Epithelial cell of proximal tubule (primary cell): ENCODE data around the gene SSH2. TPM values are rescaled to one million over a fixed set of nuclear protein-coding genes. Genes with fewer than 3 reads are reported as not detected.

Experiments used
- DNase-seq: peaks from one replicate; pipeline ENCODE4 v3.0.0-alpha.2; 2011; ENCODE audit warnings: low read depth
- H3K4me3 ChIP-seq: 2 replicates; pipeline ENCODE4 v1.5.1; 2011; ENCODE audit warnings: low read depth, mild to moderate bottlenecking, low read length
- total RNA-seq: library from RNA; depleted of rRNA; stranded (reverse); fragments of >200 nt; gene quantifications from 2 replicates; pipeline ENCODE4 v1.2.3, GENCODE V29; 2015
- TF ChIP-seq, protein P1 (sequence below): conservative IDR thresholded peaks from 2 replicates; pipeline ENCODE4 v1.5.1; 2012; ENCODE audit warnings: low read depth, mild to moderate bottlenecking, low read length

SSH2 gene
- total RNA-seq, 1 donor from 2014 or later = 15.2 TPM

- H3K4me3 ChIP-seq = no peak overlapping the region
- TF ChIP-seq, protein P1, sequence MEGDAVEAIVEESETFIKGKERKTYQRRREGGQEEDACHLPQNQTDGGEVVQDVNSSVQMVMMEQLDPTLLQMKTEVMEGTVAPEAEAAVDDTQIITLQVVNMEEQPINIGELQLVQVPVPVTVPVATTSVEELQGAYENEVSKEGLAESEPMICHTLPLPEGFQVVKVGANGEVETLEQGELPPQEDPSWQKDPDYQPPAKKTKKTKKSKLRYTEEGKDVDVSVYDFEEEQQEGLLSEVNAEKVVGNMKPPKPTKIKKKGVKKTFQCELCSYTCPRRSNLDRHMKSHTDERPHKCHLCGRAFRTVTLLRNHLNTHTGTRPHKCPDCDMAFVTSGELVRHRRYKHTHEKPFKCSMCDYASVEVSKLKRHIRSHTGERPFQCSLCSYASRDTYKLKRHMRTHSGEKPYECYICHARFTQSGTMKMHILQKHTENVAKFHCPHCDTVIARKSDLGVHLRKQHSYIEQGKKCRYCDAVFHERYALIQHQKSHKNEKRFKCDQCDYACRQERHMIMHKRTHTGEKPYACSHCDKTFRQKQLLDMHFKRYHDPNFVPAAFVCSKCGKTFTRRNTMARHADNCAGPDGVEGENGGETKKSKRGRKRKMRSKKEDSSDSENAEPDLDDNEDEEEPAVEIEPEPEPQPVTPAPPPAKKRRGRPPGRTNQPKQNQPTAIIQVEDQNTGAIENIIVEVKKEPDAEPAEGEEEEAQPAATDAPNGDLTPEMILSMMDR = no peak
- no peak for DNase-seq
Observed at GRCh38 chr17:29586676-29587469, 343.2 kb downstream of the SSH2 start.

DNA sequence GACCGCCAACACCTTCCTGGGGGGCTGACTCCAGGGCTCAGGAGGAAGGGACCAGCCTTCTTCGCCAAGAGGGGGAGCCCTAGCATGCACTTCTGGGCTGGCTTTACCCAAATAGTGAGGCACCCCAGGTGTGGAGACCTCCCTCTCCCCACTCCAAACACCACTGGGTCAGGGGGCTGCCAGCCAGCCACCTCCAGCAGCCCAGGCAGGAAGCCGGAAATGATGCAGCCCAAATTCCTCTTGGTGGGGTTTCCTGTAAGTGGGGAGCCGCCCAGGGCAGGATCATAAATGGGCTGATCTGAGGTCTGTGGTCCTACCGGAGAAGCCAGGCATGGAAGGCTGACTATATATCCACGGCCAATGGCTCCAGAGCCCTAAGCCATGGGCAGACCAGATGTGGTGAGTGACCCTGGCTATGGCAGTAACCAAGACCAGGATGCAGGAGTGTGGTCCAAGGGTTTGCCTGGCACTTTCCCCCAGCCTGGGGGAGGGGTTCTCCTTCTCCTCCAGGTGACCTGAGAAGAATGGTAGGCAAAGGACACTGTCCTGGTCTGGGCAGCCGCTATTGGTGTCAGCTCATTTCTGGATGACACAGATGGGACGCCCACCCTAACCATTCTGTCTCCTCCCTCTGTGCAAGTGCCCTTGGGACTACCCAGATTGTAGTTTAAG lies 344.8 kb downstream of the SSH2 start:
- H3K4me3 ChIP-seq = no peak overlapping the region
- DNase-seq = no peak
- TF ChIP-seq, protein P1 = peak; percentile 36

DNA sequence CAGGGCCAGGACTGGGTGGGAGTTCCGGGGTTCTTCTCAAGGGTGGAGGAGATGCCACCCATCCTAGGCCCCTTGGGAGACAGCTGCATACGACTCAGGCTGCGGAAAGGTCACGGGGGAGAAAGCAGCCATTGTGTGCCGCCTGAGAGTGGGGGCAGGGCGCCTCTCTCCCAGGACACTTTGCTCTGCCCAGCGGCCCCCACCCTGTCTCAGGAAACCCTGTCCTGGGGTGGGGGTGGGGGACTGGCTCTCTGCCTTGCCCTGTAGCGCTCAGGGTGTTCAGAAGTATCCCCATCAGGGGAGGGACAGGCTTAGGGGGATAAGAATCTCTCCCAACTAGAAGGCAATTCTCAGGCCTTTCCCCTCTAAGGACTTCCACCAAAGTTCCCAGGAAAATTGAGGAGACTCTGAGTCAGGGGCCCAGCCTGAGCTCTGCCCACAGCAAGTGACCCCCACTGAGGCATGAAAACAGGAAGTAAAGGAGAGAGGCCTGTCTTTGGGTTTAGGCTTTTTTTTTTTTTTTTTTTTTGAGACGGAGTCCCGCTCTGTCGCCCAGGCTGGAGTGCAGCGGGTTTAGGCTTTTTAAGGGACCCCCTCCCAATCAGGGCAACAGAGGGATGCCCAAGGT lies 345.5 kb downstream of the SSH2 start:
- no peak for DNase-seq
- no peak overlapping the region for H3K4me3 ChIP-seq
- TF ChIP-seq, protein P1 = no peak

GRCh38 chr17:29583324-29584248 lies 346.4 kb downstream of the SSH2 start:
- DNase-seq = no peak
- H3K4me3 ChIP-seq = no peak overlapping the region
- TF ChIP-seq, protein P1 = no peak

DNA sequence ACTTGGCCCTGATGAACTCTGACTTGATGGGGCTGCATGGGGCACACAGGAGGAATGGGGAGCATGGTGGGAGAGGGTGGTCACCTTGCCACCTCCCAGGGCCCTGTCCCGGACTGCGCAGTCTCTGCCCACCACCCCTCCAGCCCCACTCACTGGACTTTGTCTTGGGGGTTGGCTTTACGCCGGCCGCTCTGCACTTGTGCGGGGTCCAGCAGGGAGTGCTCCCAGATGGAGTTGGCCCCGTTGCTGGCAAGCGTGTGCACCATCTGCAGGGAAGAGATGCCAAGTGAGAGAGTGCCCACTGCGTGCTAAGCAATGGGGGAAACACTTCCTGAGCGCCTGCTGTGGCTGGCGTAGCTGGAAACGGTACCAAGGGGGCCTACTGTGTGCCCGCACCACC lies 347.3 kb downstream of the SSH2 start:
- TF ChIP-seq, protein P1 = no peak
- DNase-seq = no peak
- no peak overlapping the region for H3K4me3 ChIP-seq

DNA sequence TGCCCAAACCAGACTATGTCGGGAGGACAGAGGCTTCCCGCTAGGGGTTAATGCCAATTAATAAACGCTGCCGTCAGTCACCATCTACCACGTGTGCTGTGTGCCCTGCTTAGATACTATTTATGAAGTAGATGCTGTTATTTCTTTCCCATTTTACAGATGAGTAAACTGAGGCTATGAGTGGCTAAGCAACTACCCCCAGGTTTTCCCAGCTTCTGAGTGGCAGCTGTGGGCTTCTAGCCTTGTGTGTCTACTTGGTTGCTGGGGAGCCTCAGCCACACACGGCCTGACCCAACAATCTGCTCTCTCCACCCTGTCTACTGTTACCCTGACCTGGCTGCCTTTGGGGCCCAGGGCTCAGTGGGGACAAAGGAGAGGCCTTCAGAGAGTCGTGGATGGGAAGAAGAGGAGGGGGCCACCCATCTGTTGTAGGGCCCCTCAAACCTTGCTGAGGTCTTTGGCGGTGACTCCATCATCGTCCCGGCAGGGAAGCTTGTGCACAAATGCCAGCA lies 347.7 kb downstream of the SSH2 start:
- no peak for DNase-seq
- TF ChIP-seq, protein P1 = no peak
- no peak overlapping the region for H3K4me3 ChIP-seq
